ENCODE results near the gene ITGAL.
"Not testable (repeated sequence)": the region's sequence is repeated elsewhere in the genome, so short reads cannot be mapped to it uniquely, and the experiment has no call there.

Gene ITGAL

GRCh38 chr16:30457743-30458560, 14.6 kb upstream of the ITGAL start:
- DNase-seq: no peak

- peak; percentile 79 for DNase-seq
These were observed 13.8 kb upstream of the ITGAL start for GRCh38 chr16:30458561-30459394.

- DNase-seq: no peak
These were observed 13.1 kb upstream of the ITGAL start for GRCh38 chr16:30459456-30459855.

- not testable (repeated sequence) for DNase-seq
These were observed 11.1 kb upstream of the ITGAL start for GRCh38 chr16:30461426-30461825.

- DNase-seq: no peak
These were observed 8.5 kb upstream of the ITGAL start for GRCh38 chr16:30464078-30464477.

- no peak for DNase-seq
These were observed 2.4 kb upstream of the ITGAL start for GRCh38 chr16:30470170-30470512.

GRCh38 chr16:30470632-30470995, 1.9 kb upstream of the ITGAL start:
- DNase-seq: no peak

GRCh38 chr16:30473231-30474073, 910 bp downstream of the ITGAL start:
- peak; percentile 49 for DNase-seq

- no peak for DNase-seq
These were observed 1.5 kb downstream of the ITGAL start for GRCh38 chr16:30474074-30474452.

GRCh38 chr16:30474684-30475083, 2.1 kb downstream of the ITGAL start:
- DNase-seq: no peak

GRCh38 chr16:30476991-30477390, 4.4 kb downstream of the ITGAL start:
- DNase-seq: no peak

- DNase-seq: not testable (repeated sequence)
These were observed 5.2 kb downstream of the ITGAL start for GRCh38 chr16:30477773-30478172.

- no peak for DNase-seq
These were observed 6.4 kb downstream of the ITGAL start for GRCh38 chr16:30478766-30479478.

- no peak for DNase-seq
These were observed 8.8 kb downstream of the ITGAL start for GRCh38 chr16:30481381-30481780.

- DNase-seq: no peak
These were observed 9.8 kb downstream of the ITGAL start for GRCh38 chr16:30482366-30482765.

- DNase-seq: no peak
These were observed 12.3 kb downstream of the ITGAL start for GRCh38 chr16:30484887-30485286.

GRCh38 chr16:30485818-30486436, 13.4 kb downstream of the ITGAL start:
- no peak for DNase-seq

GRCh38 chr16:30488764-30489605, 16.4 kb downstream of the ITGAL start:
- DNase-seq: no peak

GRCh38 chr16:30490210-30490609, 17.7 kb downstream of the ITGAL start:
- DNase-seq: no peak

GRCh38 chr16:30491229-30491628, 18.7 kb downstream of the ITGAL start:
- DNase-seq: no peak

- DNase-seq: no peak
These were observed 19.3 kb downstream of the ITGAL start for GRCh38 chr16:30491744-30492308.
